Fibroblast of villous mesenchyme (primary cell): ENCODE results near the gene IPO4. TPM values are rescaled to one million over a fixed set of nuclear protein-coding genes. Genes with fewer than 3 reads are reported as not detected.

Experiments
- DNase-seq: peaks from one replicate; pipeline ENCODE4 v3.0.0-alpha.2; 2010; ENCODE audit warnings: low read depth
- H3K4me3 ChIP-seq: 2 replicates; pipeline ENCODE4 v1.5.1; 2011; ENCODE audit warnings: low read depth, mild to moderate bottlenecking, low read length
- total RNA-seq: library from RNA; depleted of rRNA; stranded (reverse); fragments of >200 nt; gene quantifications from 2 replicates; pipeline ENCODE4 v1.2.3, GENCODE V29; 2012
- TF ChIP-seq, protein P1 (sequence below): IDR thresholded peaks from 2 replicates; pipeline ENCODE4 v1.5.1; 2012; ENCODE audit warnings: low read depth, mild to moderate bottlenecking, low read length; ENCODE audit not compliant: insufficient read depth

The IPO4 gene
- total RNA-seq, 1 donor, result 41.9 TPM

DNA sequence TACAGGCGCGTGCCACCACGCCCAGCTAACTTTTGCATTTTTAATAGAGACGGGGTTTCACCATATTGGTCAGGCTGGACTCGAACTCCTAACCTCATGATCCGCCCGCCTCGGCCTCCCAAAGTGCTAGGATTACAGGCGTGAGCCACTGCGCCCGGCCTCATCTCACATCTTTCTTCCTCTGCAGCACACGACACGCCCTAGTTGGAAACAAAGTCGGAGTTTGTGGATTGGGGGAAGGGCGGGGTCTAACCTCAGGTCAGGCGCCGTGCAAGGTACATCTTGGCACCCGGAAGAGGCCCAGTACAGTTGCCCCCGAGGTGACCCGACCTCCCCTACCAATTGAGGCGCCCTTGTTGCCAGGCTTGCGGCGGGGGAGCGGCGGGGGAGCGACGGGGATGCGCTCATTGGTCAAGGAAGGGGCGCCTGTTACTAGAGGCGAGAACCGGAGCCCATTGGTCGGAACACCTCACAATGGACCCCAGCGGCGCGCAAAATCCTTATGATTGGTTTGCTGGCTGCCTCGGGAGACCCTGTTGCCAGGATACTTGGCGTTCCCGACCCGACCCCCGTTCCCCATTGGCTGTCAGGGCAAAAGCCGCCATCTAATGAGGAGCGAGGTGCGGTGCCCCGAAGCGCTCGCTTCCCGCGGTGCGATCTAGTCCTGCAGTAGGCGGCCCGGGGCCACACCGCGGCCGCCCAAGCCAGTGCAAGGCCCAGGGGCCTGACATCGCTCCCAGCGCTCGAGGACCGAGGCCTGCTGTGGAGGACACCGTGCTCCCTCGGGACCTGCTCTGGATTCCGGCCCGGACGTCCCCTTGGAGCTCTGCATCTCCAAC lies 17.0 kb downstream of the IPO4 start, which contains the start of gene REC8:
REC8 (plus strand) TSS at position 659 of the 839 bp plus-strand sequence. CDS start 473 bp downstream, outside the sequence.
- no peak within 1 kb of the TSS for H3K4me3 ChIP-seq
- DNase-seq, result peak; percentile 53
- TF ChIP-seq, protein P1, sequence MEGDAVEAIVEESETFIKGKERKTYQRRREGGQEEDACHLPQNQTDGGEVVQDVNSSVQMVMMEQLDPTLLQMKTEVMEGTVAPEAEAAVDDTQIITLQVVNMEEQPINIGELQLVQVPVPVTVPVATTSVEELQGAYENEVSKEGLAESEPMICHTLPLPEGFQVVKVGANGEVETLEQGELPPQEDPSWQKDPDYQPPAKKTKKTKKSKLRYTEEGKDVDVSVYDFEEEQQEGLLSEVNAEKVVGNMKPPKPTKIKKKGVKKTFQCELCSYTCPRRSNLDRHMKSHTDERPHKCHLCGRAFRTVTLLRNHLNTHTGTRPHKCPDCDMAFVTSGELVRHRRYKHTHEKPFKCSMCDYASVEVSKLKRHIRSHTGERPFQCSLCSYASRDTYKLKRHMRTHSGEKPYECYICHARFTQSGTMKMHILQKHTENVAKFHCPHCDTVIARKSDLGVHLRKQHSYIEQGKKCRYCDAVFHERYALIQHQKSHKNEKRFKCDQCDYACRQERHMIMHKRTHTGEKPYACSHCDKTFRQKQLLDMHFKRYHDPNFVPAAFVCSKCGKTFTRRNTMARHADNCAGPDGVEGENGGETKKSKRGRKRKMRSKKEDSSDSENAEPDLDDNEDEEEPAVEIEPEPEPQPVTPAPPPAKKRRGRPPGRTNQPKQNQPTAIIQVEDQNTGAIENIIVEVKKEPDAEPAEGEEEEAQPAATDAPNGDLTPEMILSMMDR, result no peak

DNA sequence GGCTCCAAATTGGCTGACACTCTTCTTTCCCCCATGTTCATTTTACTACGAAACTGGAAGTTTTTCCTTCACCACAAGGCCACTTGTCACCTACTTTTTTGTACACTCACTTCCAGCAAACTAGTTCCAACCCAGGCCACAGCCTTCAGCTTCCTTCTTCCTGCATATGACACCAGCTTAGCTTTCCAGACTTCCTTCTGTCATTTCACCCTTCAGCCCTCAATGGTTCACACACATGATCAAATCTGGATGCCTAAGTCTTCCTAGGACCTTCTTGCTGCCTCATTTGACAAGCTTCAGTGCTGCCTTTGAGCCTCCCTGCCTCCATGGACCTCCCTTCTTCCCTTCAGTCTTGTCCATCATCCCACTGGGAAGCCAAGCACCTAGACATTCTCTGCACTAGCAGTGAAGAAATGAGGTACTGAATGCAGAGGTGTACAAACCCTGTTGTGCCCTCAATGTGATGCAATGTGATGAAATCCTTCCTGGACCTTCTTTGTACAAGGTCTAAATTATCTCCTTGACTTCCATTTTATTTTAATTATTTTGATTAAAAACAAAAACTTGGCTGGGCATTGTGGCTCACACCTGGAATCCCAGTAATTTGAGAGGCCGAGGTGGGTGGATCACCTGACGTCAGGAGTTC lies 21.0 kb downstream of the IPO4 start:
- no peak overlapping the region for H3K4me3 ChIP-seq
- TF ChIP-seq, protein P1, result no peak
- DNase-seq, result no peak

DNA sequence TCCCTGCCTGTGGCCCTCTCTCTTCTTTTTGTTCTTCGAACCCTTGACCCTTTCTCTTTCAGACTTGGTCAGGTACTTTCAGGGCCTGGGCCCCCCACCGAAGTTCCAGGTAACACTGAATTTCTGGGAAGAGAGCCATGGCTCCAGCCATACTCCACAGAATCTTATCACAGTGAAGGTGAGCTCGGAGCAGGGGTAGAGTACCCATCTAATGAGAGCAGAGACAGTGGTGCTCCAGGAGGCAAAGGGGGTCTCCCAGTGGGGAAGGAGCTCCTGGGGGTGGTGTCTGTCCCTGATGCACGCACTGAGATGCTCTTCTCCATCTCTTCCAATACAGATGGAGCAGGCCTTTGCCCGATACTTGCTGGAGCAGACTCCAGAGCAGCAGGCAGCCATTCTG lies 22.8 kb downstream of the IPO4 start:
- TF ChIP-seq, protein P1, result no peak
- DNase-seq, result no peak
- H3K4me3 ChIP-seq, result no peak overlapping the region

DNA sequence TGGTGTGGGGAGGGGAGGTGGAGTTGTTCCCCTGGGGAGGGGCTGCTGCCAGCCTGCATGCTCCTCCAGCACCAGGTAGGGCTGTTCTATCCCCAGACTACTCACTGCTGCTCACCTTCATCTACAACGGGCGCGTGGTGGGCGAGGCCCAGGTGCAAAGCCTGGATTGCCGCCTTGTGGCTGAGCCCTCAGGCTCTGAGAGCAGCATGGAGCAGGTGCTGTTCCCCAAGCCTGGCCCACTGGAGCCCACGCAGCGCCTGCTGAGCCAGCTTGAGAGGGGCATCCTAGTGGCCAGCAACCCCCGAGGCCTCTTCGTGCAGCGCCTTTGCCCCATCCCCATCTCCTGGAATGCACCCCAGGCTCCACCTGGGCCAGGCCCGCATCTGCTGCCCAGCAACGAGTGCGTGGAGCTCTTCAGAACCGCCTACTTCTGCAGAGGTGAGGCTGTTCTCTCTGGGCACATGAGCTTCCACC lies 24.1 kb downstream of the IPO4 start:
- TF ChIP-seq, protein P1, result no peak
- H3K4me3 ChIP-seq, result no peak overlapping the region
- DNase-seq, result no peak

DNA sequence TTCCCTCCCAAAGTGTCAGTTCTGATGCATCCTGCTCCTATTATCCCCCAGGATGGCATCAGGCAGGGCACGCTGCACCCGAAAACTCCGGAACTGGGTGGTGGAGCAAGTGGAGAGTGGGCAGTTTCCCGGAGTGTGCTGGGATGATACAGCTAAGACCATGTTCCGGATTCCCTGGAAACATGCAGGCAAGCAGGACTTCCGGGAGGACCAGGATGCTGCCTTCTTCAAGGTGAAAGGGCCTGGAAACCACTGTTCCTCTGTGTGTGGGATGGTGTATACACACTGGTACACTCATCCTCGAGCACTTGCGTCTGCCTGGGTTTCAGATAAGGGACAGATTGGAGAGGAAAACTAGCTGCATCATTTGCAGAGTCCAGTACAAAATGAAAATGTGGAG lies 26.5 kb downstream of the IPO4 start:
- DNase-seq, result peak; percentile 35
- TF ChIP-seq, protein P1, result no peak
- H3K4me3 ChIP-seq, result peak overlapping the region; percentile 84

DNA sequence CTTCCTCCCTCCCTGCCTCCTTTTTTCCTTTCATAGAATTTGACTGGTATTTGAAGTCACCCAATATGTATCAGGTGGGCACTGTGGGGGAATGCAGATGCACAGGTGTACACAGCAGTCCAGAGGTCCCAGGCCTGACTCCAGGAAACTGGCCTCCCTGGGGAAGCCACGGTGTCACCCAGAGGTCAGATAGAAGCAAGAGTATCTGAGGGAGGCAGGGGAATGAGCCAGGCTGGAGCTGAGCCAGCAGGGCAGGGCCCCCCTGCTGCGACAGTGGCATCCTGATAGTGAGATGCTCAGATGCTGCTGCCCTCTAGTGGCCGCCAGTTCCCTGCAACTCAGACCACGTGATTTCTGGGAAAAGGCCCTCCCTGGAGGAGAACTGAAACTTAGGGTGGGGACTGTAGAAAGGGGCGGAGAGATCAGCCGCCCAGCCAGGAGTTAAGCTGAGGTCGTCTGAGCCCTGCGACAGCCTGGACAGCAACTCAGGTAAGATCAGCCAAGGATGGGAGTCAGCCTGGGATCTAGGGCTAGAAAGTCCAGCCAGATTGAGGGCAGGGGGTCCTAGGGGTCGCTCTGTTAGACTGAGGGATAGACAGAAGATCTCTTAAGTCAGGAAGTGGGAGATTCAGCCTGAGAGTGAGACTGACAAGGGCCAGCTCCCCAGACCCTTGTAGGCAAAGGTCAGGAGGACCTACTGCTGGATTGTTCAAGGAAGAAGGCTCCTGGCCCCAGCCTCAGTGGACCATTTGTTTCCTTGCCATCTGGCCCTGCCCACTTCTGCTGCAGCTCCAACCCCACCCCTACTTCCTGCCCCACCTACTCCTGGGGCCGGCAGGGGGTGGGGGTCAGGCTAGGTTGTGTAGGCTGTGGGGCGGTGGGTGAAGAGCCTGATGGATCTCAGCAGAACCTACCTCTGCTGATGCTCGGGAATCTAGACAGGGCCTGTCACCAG lies 27.5 kb downstream of the IPO4 start, which contains the start of gene IRF9:
IRF9 (plus strand) TSS at position 416 of the 955 bp plus-strand sequence. CDS start 880 bp downstream, outside the sequence.
- TF ChIP-seq, protein P1, result peak; percentile 88
- H3K4me3 ChIP-seq, result peak within 1 kb of the TSS; percentile 84
- DNase-seq, result peak; percentile 95
